Caco-2 (cell line): ENCODE data around the gene RGPD4. TPM values are rescaled to one million over a fixed set of nuclear protein-coding genes. Genes with fewer than 3 reads are reported as not detected.
"Not testable (repeated sequence)": the region's sequence is repeated elsewhere in the genome, so short reads cannot be mapped to it uniquely, and the experiment has no call there.

Experiments used
- BruUV-seq: library from RNA; stranded (reverse); fragments of 400-500 nt; replicated peaks from 2 replicates; lab custom pipeline; 2021; lab: Mats Ljungman, UMichigan
- CTCF ChIA-PET: fragments of 300-600 bp; sonication (Branson Sonifier 250); formaldehyde crosslinking; loops from one replicate; lab custom pipeline; 2022; ENCODE audit warnings: antibody characterized with exemption; lab: Charles Lee
- POLR2A ChIA-PET: fragments of 300-600 bp; sonication (Branson Sonifier 250); formaldehyde crosslinking; loops from one replicate; lab custom pipeline; 2022; ENCODE audit warnings: antibody characterized with exemption; lab: Charles Lee
- DNase-seq, 2 experiments: peaks; one replicate each; pipeline versions ENCODE4 v3.0.0 to v3.0.0-alpha.2; 2020 to 2022
- H3K27me3 ChIP-seq: replicated peaks from 2 replicates; pipeline ENCODE4 v1.6.0; 2011; ENCODE audit warnings: low read length; ENCODE audit not compliant: control insufficient read depth, insufficient read depth
- H3K36me3 ChIP-seq: 2 replicates; pipeline ENCODE4 v1.5.1; 2011; ENCODE audit warnings: low read length; ENCODE audit not compliant: control insufficient read depth, insufficient read depth
- H3K4me1 ChIP-seq: fragments of 250-450 bp; sonication (Bioruptor Pico); 2 replicates; pipeline ENCODE4 v1.5.1; 2020; ENCODE audit warnings: mild to moderate bottlenecking
- H3K4me3 ChIP-seq: 2 replicates; pipeline ENCODE4 v1.5.1; 2011; ENCODE audit warnings: low read depth, mild to moderate bottlenecking, control low read depth, low read length
- H3K9me3 ChIP-seq: fragments of 250-450 bp; sonication (Bioruptor Pico); 2 replicates; pipeline ENCODE4 v1.5.1; 2020; ENCODE audit warnings: mild to moderate bottlenecking, moderate library complexity
- H3K27ac Mint-ChIP-seq: one replicate; pipeline ENCODE4 v1.8.0; 2022; ENCODE audit warnings: mixed read lengths; ENCODE audit not compliant: unreplicated experiment
- H3K27me3 Mint-ChIP-seq: one replicate; pipeline ENCODE4 v1.8.0; 2022; ENCODE audit warnings: mixed read lengths; ENCODE audit not compliant: insufficient read depth, unreplicated experiment
- H3K36me3 Mint-ChIP-seq: one replicate; pipeline ENCODE4 v1.8.0; 2022; ENCODE audit warnings: mild to moderate bottlenecking, mixed read lengths; ENCODE audit not compliant: insufficient read depth, unreplicated experiment
- H3K4me1 Mint-ChIP-seq: one replicate; pipeline ENCODE4 v1.8.0; 2022; ENCODE audit warnings: low read depth, mixed read lengths; ENCODE audit not compliant: unreplicated experiment
- H3K4me3 Mint-ChIP-seq: one replicate; pipeline ENCODE4 v1.8.0; 2022; ENCODE audit warnings: mild to moderate bottlenecking, moderate library complexity, mixed read lengths; ENCODE audit not compliant: unreplicated experiment
- H3K9me3 Mint-ChIP-seq: one replicate; pipeline ENCODE4 v1.8.0; 2022; ENCODE audit warnings: mixed read lengths; ENCODE audit not compliant: unreplicated experiment
- intact Hi-C: fragments of 100-400 bp; cut with micrococcal nuclease; formaldehyde crosslinking; loops from one replicate; pipeline ENCODE4 v1.10.0; 2022; ENCODE audit not compliant: unreplicated experiment
- total RNA-seq: library from RNA; stranded (reverse); gene quantifications from 2 replicates; pipeline ENCODE4 v1.2.3, GENCODE V29; 2022
- TF ChIP-seq, protein P1 (sequence below), 2 experiments: fragments of 200-600 bp in 1 of 2; IDR thresholded peaks; 1 replicate in 1 of 2; 2 replicates in 1 of 2; pipeline versions ENCODE4 v1.5.1 to v1.8.0; 2011 to 2022; ENCODE audit warnings: antibody characterized with exemption in 1 of 2, control low read depth in 1 of 2, inconsistent platforms in 1 of 2, low read depth in 1 of 2, low read length in 1 of 2, mild to moderate bottlenecking in 1 of 2, moderate library complexity in 1 of 2; ENCODE audit not compliant: insufficient read depth in 1 of 2, severe bottlenecking in 1 of 2, unreplicated experiment in 1 of 2

The RGPD4 gene
- total RNA-seq, 1 experiment from 2014 or later: 0.07 TPM

DNA sequence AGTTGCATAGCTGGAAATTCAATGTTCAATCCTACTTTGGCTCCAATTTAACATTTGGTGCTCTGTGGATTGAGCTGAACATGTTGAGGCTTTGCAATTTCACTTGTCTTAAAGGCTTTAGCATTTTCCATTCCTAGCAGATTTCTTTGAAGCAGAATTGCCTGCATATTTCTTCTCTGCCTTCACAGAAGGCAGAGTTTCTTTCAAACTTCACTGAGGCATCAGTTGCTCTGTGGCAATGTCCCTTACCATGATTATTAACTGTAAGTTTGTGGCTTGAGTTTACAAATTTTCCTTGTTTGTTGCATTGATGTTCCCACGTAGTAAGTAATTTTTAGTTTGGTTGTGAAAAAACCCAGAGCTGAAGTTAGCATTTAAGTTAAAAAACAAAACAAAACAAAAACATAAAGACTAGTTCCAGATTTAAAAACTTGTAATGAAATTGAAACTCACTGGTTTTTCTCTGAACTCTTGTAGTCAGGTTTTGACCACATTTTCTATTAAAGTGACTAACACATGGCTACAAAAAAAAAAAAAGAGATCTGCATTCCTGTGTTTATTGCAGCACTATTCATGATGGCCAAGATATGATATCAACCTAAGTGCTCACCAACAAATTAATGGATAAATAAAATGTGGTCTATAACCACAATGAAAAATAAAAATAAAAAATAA is 90.1 kb downstream of the RGPD4 start:
- CTCF ChIA-PET, DNase-seq, H3K36me3 Mint-ChIP-seq, H3K27ac Mint-ChIP-seq, H3K27me3 Mint-ChIP-seq, H3K36me3 ChIP-seq, H3K4me3 ChIP-seq, POLR2A ChIA-PET, H3K4me3 Mint-ChIP-seq, H3K4me1 Mint-ChIP-seq, H3K4me1 ChIP-seq, BruUV-seq, intact Hi-C loops, H3K9me3 Mint-ChIP-seq, H3K27me3 ChIP-seq, H3K9me3 ChIP-seq: not testable (repeated sequence)

DNA sequence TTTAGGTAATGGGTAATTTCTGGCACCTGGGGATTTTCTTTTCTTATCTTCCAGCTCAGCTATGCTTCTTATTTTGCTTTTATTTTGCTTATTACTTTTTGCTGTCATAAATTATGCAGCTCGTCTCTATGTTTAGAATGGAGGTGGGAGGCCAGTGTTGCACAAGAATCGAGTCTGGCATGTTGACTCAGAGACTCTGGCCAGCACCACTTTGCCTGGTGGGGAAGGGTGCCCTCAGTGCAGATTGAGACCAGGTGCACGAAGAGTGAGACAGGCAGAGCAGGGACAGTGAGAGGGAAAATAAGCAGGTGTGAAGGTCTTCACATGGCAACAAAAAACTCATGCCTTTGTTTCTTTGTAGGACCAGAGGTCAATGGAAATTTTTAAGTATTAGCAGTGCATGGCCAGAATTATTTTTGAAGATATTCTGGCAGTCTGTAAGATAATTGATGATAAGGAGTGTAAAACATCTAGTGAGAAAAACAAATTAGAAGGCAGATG is 100.4 kb downstream of the RGPD4 start:
- H3K36me3 ChIP-seq: no peaks in the 10 kb centered on the region
- no peak overlapping the region for H3K4me3 ChIP-seq
- no peaks in the 10 kb centered on the region for H3K9me3 ChIP-seq
- ChIA-PET POLR2A (no interaction called here), CTCF (no interaction called here)
- intact Hi-C loops: no loop called here
- TF ChIP-seq, protein P1, sequence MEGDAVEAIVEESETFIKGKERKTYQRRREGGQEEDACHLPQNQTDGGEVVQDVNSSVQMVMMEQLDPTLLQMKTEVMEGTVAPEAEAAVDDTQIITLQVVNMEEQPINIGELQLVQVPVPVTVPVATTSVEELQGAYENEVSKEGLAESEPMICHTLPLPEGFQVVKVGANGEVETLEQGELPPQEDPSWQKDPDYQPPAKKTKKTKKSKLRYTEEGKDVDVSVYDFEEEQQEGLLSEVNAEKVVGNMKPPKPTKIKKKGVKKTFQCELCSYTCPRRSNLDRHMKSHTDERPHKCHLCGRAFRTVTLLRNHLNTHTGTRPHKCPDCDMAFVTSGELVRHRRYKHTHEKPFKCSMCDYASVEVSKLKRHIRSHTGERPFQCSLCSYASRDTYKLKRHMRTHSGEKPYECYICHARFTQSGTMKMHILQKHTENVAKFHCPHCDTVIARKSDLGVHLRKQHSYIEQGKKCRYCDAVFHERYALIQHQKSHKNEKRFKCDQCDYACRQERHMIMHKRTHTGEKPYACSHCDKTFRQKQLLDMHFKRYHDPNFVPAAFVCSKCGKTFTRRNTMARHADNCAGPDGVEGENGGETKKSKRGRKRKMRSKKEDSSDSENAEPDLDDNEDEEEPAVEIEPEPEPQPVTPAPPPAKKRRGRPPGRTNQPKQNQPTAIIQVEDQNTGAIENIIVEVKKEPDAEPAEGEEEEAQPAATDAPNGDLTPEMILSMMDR (IDR thresholded peaks at IDR 0.05; ENCODE audit: insufficient read depth in 1 of 2, low read depth in 1 of 2, low read length in 1 of 2, severe bottlenecking in 1 of 2, unreplicated experiment in 1 of 2): no peak
- Mint-ChIP-seq H3K4me1 (no peaks in the 10 kb centered on the region), H3K9me3 (no peaks in the 10 kb centered on the region), H3K4me3 (no peak overlapping the region), H3K27me3 (peaks cover 2% of the 10 kb centered on the region), H3K27ac (no peak overlapping the region), H3K36me3 (no peaks in the 10 kb centered on the region)
- BruUV-seq: no TSS peak
- DNase-seq: no peak
- no peaks in the 10 kb centered on the region for H3K4me1 ChIP-seq
- H3K27me3 ChIP-seq: no peaks in the 10 kb centered on the region

DNA sequence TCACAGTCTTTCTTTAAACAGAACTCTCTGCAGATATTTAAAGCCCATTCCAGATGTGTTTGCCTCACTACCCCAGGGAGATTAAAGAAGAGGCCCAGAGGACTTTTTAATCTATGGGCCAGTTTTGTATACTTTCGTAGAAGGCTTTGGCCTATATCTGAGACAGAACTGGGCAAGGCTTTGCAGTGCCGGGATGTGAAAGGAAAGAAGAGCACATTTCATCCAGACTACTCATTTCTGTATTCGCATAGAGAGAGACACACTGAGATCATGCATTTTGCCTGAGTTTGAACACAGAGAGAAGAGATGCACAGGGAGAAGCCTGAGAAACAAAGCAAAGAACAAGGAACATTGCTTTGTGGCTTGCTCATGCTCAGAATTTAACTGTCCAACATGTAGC is 104.7 kb downstream of the RGPD4 start:
- Histone ChIP-seq H3K27me3 (no peaks in the 10 kb centered on the region), H3K36me3 (no peaks in the 10 kb centered on the region), H3K9me3 (peaks cover 4% of the 10 kb centered on the region; the same call in 1 of the 2 replicates), H3K4me1 (no peaks in the 10 kb centered on the region), H3K4me3 (no peak overlapping the region)
- intact Hi-C loops: loop anchor here (10.0 kb wide), 1 partner anchor 1067 kb away; no protein-coding TSS in a partner anchor
- TF ChIP-seq, protein P1 (IDR thresholded peaks at IDR 0.05; ENCODE audit: insufficient read depth in 1 of 2, low read depth in 1 of 2, low read length in 1 of 2, severe bottlenecking in 1 of 2, unreplicated experiment in 1 of 2): no peak
- Mint-ChIP-seq H3K27ac (no peak overlapping the region), H3K36me3 (no peaks in the 10 kb centered on the region), H3K27me3 (peaks cover 6% of the 10 kb centered on the region), H3K9me3 (no peaks in the 10 kb centered on the region), H3K4me3 (no peak overlapping the region), H3K4me1 (no peaks in the 10 kb centered on the region)
- BruUV-seq: no TSS peak
- POLR2A ChIA-PET: no interaction called here
- CTCF ChIA-PET: no interaction called here
- DNase-seq: no peak
